GM23338 (cell line): ENCODE measurements around the gene DAB2. TPM values are rescaled to one million over a fixed set of nuclear protein-coding genes. Genes with fewer than 3 reads are reported as not detected.

Source experiments
- ATAC-seq: fragments of 200-7000 bp; cut with Tn5 transposase; 3 replicates; pipeline ENCODE4 v1.9.1; 2020
- DNase-seq: peaks from one replicate; pipeline ENCODE4 v3.0.0-alpha.2; 2015; ENCODE audit warnings: low spot score
- H2AFZ ChIP-seq: fragments of 200-600 bp; sonication (generic); 2 replicates; pipeline ENCODE4 v1.8.0; 2016; ENCODE audit warnings: antibody characterized with exemption, mild to moderate bottlenecking, moderate library complexity
- H3F3A ChIP-seq: fragments of 200-600 bp; sonication (generic); replicated peaks from 2 replicates; pipeline ENCODE4 v1.8.0; 2017; ENCODE audit warnings: antibody characterized with exemption, mixed run types, low read depth
- H3K27ac ChIP-seq: fragments of 200-600 bp; sonication (generic); 2 replicates; pipeline ENCODE4 v1.6.1; 2016; ENCODE audit warnings: low read depth
- H3K27me3 ChIP-seq: fragments of 200-600 bp; sonication (generic); 2 replicates; pipeline ENCODE4 v1.8.0; 2016; ENCODE audit warnings: mild to moderate bottlenecking, mixed run types, moderate library complexity; ENCODE audit not compliant: insufficient read depth
- H3K36me3 ChIP-seq: fragments of 200-600 bp; sonication (generic); 2 replicates; pipeline ENCODE4 v1.8.0; 2016; ENCODE audit warnings: mild to moderate bottlenecking; ENCODE audit not compliant: insufficient read depth
- H3K4me1 ChIP-seq: fragments of 200-600 bp; sonication (generic); 2 replicates; pipeline ENCODE4 v1.8.0; 2016; ENCODE audit warnings: mild to moderate bottlenecking, moderate library complexity; ENCODE audit not compliant: insufficient read depth
- H3K4me2 ChIP-seq: fragments of 200-600 bp; sonication (generic); 2 replicates; pipeline ENCODE4 v1.7.1; 2017; ENCODE audit warnings: mixed run types
- H3K4me3 ChIP-seq: fragments of 200-600 bp; sonication (generic); 2 replicates; pipeline ENCODE4 v1.6.1; 2016; ENCODE audit warnings: mixed run types
- H3K79me2 ChIP-seq: fragments of 200-600 bp; sonication (generic); replicated peaks from 2 replicates; pipeline ENCODE4 v1.8.0; 2017; ENCODE audit warnings: mild to moderate bottlenecking; ENCODE audit not compliant: insufficient read depth
- H3K9me2 ChIP-seq: fragments of 200-600 bp; sonication (generic); 2 replicates; pipeline ENCODE4 v1.8.0; 2017; ENCODE audit not compliant: insufficient read depth
- H4K20me1 ChIP-seq: fragments of 200-600 bp; sonication (generic); replicated peaks from 2 replicates; pipeline ENCODE4 v1.8.0; 2017; ENCODE audit warnings: mild to moderate bottlenecking; ENCODE audit not compliant: insufficient read depth
- H3K27ac Mint-ChIP-seq: 2 replicates; pipeline ENCODE4 v1.8.0; 2020; ENCODE audit warnings: inconsistent platforms, mild to moderate bottlenecking, moderate library complexity, mixed read lengths
- H3K27me3 Mint-ChIP-seq: 3 replicates; pipeline ENCODE4 v1.8.0; 2022; ENCODE audit warnings: low read depth, mild to moderate bottlenecking, moderate library complexity, mixed read lengths, inconsistent platforms; ENCODE audit not compliant: insufficient read depth, poor library complexity
- H3K36me3 Mint-ChIP-seq: 3 replicates; pipeline ENCODE4 v1.8.0; 2021; ENCODE audit warnings: low read depth, mild to moderate bottlenecking, inconsistent platforms, moderate library complexity, mixed read lengths
- H3K4me1 Mint-ChIP-seq: 3 replicates; pipeline ENCODE4 v1.8.0; 2020; ENCODE audit warnings: mild to moderate bottlenecking, inconsistent platforms, mixed read lengths
- H3K4me3 Mint-ChIP-seq: 3 replicates; pipeline ENCODE4 v1.8.0; 2021; ENCODE audit warnings: moderate library complexity, mild to moderate bottlenecking, inconsistent platforms, mixed read lengths
- H3K9me3 Mint-ChIP-seq: 3 replicates; pipeline ENCODE4 v1.8.0; 2020; ENCODE audit warnings: moderate library complexity, mild to moderate bottlenecking, inconsistent platforms, mixed read lengths
- CREB1 ChIP-seq: fragments of 250-450 bp; sonication (Bioruptor Pico); IDR thresholded peaks from 2 replicates; pipeline ENCODE4 v1.5.0; 2020; ENCODE audit warnings: low read depth, mild to moderate bottlenecking, moderate library complexity
- EZH2 ChIP-seq: fragments of 200-600 bp; sonication (generic); IDR thresholded peaks from one replicate; pipeline ENCODE4 v1.8.0; 2017; ENCODE audit warnings: antibody characterized with exemption, mild to moderate bottlenecking, low read depth; ENCODE audit not compliant: unreplicated experiment
- JUNB ChIP-seq: IDR thresholded peaks from one replicate; pipeline ENCODE4 v1.6.1; 2016; ENCODE audit warnings: antibody characterized with exemption; ENCODE audit not compliant: unreplicated experiment
- NANOG ChIP-seq: IDR thresholded peaks from 2 replicates; pipeline ENCODE4 v1.6.1; 2016; ENCODE audit warnings: antibody characterized with exemption, borderline replicate concordance
- ZNF114 ChIP-seq: fragments of 250-450 bp; sonication (Bioruptor Pico); IDR thresholded peaks from 2 replicates; pipeline ENCODE4 v1.5.0; 2020; ENCODE audit warnings: mild to moderate bottlenecking, moderate library complexity
- polyA plus RNA-seq: library from polyadenylated mRNA; unstranded; fragments of >200 nt; fragmentation: Nextera tagmentation; extraction: Ambion mirVana; gene quantifications from 2 replicates; pipeline ENCODE4 v1.2.1, GENCODE V29; 2016
- total RNA-seq: library from RNA; depleted of rRNA; stranded (reverse); fragments of >200 nt; shearing (Covaris generic); gene quantifications from 2 replicates; pipeline ENCODE4 v1.2.3, GENCODE V29; 2014
- TF ChIP-seq, protein P1 (sequence below): fragments of 250-450 bp; sonication (Bioruptor Pico); IDR thresholded peaks from 2 replicates; pipeline ENCODE4 v1.5.0; 2020; ENCODE audit warnings: mild to moderate bottlenecking, moderate library complexity
- TF ChIP-seq, protein P2 (sequence below): IDR thresholded peaks from 2 replicates; pipeline ENCODE4 v1.6.1; 2016; ENCODE audit warnings: antibody characterized with exemption

The DAB2 gene
- total and polyA plus RNA-seq, 2 experiments from 2014 or later: 6.4 to 8.4 TPM

DNA sequence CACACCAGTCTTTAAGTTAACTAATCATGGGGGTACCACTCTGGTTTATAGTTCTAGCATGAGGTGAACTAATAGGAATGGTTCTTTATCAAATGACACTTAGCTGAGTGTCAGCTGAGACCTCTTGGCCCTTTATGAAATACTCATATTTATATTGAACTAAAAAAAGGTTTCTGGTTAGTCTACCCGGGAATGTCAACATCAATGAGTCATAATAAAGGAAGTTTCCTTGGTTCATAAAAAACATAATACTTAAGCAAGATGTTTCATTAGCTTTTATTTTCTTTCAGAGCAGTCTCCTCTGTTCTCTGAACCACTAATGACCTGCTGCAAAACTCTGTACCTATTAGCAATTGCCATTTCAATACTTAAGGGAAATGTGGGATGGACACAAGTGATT, 13.7 kb downstream of the DAB2 start (continued):
- TF ChIP-seq, protein P1, sequence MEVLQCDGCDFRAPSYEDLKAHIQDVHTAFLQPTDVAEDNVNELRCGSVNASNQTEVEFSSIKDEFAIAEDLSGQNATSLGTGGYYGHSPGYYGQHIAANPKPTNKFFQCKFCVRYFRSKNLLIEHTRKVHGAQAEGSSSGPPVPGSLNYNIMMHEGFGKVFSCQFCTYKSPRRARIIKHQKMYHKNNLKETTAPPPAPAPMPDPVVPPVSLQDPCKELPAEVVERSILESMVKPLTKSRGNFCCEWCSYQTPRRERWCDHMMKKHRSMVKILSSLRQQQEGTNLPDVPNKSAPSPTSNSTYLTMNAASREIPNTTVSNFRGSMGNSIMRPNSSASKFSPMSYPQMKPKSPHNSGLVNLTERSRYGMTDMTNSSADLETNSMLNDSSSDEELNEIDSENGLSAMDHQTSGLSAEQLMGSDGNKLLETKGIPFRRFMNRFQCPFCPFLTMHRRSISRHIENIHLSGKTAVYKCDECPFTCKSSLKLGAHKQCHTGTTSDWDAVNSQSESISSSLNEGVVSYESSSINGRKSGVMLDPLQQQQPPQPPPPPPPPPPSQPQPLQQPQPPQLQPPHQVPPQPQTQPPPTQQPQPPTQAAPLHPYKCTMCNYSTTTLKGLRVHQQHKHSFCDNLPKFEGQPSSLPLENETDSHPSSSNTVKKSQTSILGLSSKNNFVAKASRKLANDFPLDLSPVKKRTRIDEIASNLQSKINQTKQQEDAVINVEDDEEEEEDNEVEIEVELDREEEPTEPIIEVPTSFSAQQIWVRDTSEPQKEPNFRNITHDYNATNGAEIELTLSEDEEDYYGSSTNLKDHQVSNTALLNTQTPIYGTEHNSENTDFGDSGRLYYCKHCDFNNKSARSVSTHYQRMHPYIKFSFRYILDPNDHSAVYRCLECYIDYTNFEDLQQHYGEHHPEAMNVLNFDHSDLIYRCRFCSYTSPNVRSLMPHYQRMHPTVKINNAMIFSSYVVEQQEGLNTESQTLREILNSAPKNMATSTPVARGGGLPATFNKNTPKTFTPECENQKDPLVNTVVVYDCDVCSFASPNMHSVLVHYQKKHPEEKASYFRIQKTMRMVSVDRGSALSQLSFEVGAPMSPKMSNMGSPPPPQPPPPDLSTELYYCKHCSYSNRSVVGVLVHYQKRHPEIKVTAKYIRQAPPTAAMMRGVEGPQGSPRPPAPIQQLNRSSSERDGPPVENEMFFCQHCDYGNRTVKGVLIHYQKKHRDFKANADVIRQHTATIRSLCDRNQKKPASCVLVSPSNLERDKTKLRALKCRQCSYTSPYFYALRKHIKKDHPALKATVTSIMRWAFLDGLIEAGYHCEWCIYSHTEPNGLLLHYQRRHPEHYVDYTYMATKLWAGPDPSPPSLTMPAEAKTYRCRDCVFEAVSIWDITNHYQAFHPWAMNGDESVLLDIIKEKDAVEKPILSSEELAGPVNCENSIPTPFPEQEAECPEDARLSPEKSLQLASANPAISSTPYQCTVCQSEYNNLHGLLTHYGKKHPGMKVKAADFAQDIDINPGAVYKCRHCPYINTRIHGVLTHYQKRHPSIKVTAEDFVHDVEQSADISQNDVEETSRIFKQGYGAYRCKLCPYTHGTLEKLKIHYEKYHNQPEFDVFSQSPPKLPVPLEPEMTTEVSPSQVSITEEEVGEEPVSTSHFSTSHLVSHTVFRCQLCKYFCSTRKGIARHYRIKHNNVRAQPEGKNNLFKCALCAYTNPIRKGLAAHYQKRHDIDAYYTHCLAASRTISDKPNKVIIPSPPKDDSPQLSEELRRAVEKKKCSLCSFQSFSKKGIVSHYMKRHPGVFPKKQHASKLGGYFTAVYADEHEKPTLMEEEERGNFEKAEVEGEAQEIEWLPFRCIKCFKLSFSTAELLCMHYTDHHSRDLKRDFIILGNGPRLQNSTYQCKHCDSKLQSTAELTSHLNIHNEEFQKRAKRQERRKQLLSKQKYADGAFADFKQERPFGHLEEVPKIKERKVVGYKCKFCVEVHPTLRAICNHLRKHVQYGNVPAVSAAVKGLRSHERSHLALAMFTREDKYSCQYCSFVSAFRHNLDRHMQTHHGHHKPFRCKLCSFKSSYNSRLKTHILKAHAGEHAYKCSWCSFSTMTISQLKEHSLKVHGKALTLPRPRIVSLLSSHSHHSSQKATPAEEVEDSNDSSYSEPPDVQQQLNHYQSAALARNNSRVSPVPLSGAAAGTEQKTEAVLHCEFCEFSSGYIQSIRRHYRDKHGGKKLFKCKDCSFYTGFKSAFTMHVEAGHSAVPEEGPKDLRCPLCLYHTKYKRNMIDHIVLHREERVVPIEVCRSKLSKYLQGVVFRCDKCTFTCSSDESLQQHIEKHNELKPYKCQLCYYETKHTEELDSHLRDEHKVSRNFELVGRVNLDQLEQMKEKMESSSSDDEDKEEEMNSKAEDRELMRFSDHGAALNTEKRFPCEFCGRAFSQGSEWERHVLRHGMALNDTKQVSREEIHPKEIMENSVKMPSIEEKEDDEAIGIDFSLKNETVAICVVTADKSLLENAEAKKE: no peak
- TF ChIP-seq ZNF114 (CRISPR knock-in tag) (no peak), NANOG (no peak), EZH2 (no peak), JUNB (no peak)
- TF ChIP-seq, protein P2, sequence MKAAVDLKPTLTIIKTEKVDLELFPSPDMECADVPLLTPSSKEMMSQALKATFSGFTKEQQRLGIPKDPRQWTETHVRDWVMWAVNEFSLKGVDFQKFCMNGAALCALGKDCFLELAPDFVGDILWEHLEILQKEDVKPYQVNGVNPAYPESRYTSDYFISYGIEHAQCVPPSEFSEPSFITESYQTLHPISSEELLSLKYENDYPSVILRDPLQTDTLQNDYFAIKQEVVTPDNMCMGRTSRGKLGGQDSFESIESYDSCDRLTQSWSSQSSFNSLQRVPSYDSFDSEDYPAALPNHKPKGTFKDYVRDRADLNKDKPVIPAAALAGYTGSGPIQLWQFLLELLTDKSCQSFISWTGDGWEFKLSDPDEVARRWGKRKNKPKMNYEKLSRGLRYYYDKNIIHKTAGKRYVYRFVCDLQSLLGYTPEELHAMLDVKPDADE: no peak

DNA sequence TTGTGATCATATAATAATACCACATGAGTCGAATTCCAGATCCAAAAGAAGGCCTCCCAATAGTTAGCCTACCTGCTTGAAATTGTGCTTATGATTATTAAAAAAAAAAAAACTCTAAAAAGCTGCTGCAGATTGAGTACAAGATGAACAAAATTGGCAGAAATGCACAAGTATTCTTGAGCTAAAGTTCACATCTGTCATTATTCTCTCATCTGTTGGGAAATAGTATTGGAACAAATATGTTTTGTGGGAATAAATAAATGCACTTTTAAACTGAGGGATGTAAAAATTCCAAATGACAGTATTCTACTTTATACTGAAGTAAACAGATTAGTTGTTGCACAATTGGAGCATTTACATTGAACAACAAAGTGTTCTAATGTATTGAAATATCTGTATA, 15.7 kb downstream of the DAB2 start:
- Histone ChIP-seq H3K27me3 (no peaks in the 10 kb centered on the region), H3K79me2 (no peaks in the 10 kb centered on the region), H2AFZ (no peak overlapping the region), H3F3A (no peaks in the 10 kb centered on the region), H3K4me3 (no peak overlapping the region), H3K36me3 (no peaks in the 10 kb centered on the region), H4K20me1 (no peaks in the 10 kb centered on the region), H3K4me2 (no peak overlapping the region), H3K4me1 (peaks cover 22% of the 10 kb centered on the region), H3K9me2 (no peaks in the 10 kb centered on the region; the same call in 1 of the 2 replicates), H3K27ac (no peak overlapping the region)
- H3K27me3 Mint-ChIP-seq: no peaks in the 10 kb centered on the region
- no peak overlapping the region for H3K27ac Mint-ChIP-seq
- H3K9me3 Mint-ChIP-seq: no peaks in the 10 kb centered on the region
- ATAC-seq (no peak), DNase-seq (no peak)
- no peak overlapping the region for H3K4me3 Mint-ChIP-seq
- peaks cover 30% of the 10 kb centered on the region for H3K4me1 Mint-ChIP-seq
- no peaks in the 10 kb centered on the region for H3K36me3 Mint-ChIP-seq
- TF ChIP-seq EZH2 (no peak), ZNF114 (CRISPR knock-in tag) (no peak), CREB1 (CRISPR knock-in tag) (no peak)
